Measurements from ENCODE around the gene STUB1. TPM values are rescaled to one million over a fixed set of nuclear protein-coding genes. Genes with fewer than 3 reads are reported as not detected.
A peak's percentile ranks its signal among the peaks of the same experiment; 100 is the strongest.

Gene STUB1
- total RNA-seq, 1 experiment from 2014 or later = 301 TPM

GRCh38 chr16:641326-642188 is 38.7 kb upstream of the STUB1 start, which contains the start of gene MCRIP2:
TSS of gene MCRIP2 (plus strand) at chr16:641828. CDS start at chr16:641992, 164 bp downstream.
- peak; percentile 91 for DNase-seq

GRCh38 chr16:642189-643049 is 37.8 kb upstream of the STUB1 start:
- H3K4me3 ChIP-seq = peak overlapping the region; percentile 63
- no peaks in the 10 kb centered on the region for H3K27me3 ChIP-seq
- H3K9me3 ChIP-seq = no peaks in the 10 kb centered on the region
- peak; percentile 56 for DNase-seq
- H3K36me3 ChIP-seq = peaks cover 25% of the 10 kb centered on the region

More at GRCh38 chr16:641326-642188, 38.7 kb upstream of the STUB1 start, which contains the start of gene MCRIP2:
- peak within 1 kb of the TSS; percentile 63 for H3K4me3 ChIP-seq
- H3K9me3 ChIP-seq = no peaks in the 10 kb centered on the region
- H3K36me3 ChIP-seq = peaks cover 20% of the 10 kb centered on the region
- H3K27me3 ChIP-seq = no peaks in the 10 kb centered on the region

GRCh38 chr16:643050-643368 is 37.2 kb upstream of the STUB1 start:
- H3K4me3 ChIP-seq = peak overlapping the region; percentile 63
- H3K27me3 ChIP-seq = no peaks in the 10 kb centered on the region
- no peak for DNase-seq
- peaks cover 28% of the 10 kb centered on the region for H3K36me3 ChIP-seq
- H3K9me3 ChIP-seq = no peaks in the 10 kb centered on the region

GRCh38 chr16:644556-644955 is 35.7 kb upstream of the STUB1 start:
- Histone ChIP-seq H3K4me3 (no peak overlapping the region), H3K9me3 (no peaks in the 10 kb centered on the region), H3K27me3 (no peaks in the 10 kb centered on the region), H3K36me3 (peaks cover 33% of the 10 kb centered on the region)
- no peak for DNase-seq

GRCh38 chr16:645852-646678 is 34.1 kb upstream of the STUB1 start:
- DNase-seq = no peak
- peaks cover 44% of the 10 kb centered on the region for H3K36me3 ChIP-seq
- H3K27me3 ChIP-seq = no peaks in the 10 kb centered on the region
- no peaks in the 10 kb centered on the region for H3K9me3 ChIP-seq
- no peak overlapping the region for H3K4me3 ChIP-seq

- H3K36me3 ChIP-seq = peaks cover 48% of the 10 kb centered on the region
- no peaks in the 10 kb centered on the region for H3K9me3 ChIP-seq
- no peaks in the 10 kb centered on the region for H3K27me3 ChIP-seq
- H3K4me3 ChIP-seq = no peak overlapping the region
- DNase-seq = no peak
Measured at GRCh38 chr16:646679-647172, 33.5 kb upstream of the STUB1 start.

GRCh38 chr16:647173-647902 is 32.9 kb upstream of the STUB1 start:
- H3K9me3 ChIP-seq = no peaks in the 10 kb centered on the region
- no peak overlapping the region for H3K4me3 ChIP-seq
- no peak for DNase-seq
- H3K36me3 ChIP-seq = peaks cover 54% of the 10 kb centered on the region
- H3K27me3 ChIP-seq = no peaks in the 10 kb centered on the region

- H3K36me3 ChIP-seq = peaks cover 55% of the 10 kb centered on the region
- peak; percentile 67 for DNase-seq
- H3K4me3 ChIP-seq = peak overlapping the region; percentile 66
- H3K9me3 ChIP-seq = no peaks in the 10 kb centered on the region
- no peaks in the 10 kb centered on the region for H3K27me3 ChIP-seq
Measured at GRCh38 chr16:648071-648780, 32.0 kb upstream of the STUB1 start.

GRCh38 chr16:648781-649589 is 31.2 kb upstream of the STUB1 start, which contains the start of gene WDR90:
TSS of gene WDR90 (plus strand) at chr16:649365. CDS start at chr16:649417, 52 bp downstream.
- peak; percentile 97 for DNase-seq
- peak within 1 kb of the TSS; percentile 66 for H3K4me3 ChIP-seq
- no peaks in the 10 kb centered on the region for H3K27me3 ChIP-seq
- peaks cover 59% of the 10 kb centered on the region for H3K36me3 ChIP-seq
- H3K9me3 ChIP-seq = no peaks in the 10 kb centered on the region

- H3K9me3 ChIP-seq = no peaks in the 10 kb centered on the region
- peaks cover 56% of the 10 kb centered on the region for H3K36me3 ChIP-seq
- peak overlapping the region; percentile 66 for H3K4me3 ChIP-seq
- DNase-seq = peak; percentile 56
- H3K27me3 ChIP-seq = no peaks in the 10 kb centered on the region
Measured at GRCh38 chr16:649631-650030, 30.6 kb upstream of the STUB1 start.

GRCh38 chr16:651844-652243 is 28.4 kb upstream of the STUB1 start:
- peaks cover 58% of the 10 kb centered on the region for H3K36me3 ChIP-seq
- H3K9me3 ChIP-seq = no peaks in the 10 kb centered on the region
- DNase-seq = no peak
- H3K4me3 ChIP-seq = no peak overlapping the region
- H3K27me3 ChIP-seq = no peaks in the 10 kb centered on the region

- Histone ChIP-seq H3K36me3 (peaks cover 53% of the 10 kb centered on the region), H3K4me3 (no peak overlapping the region), H3K27me3 (no peaks in the 10 kb centered on the region), H3K9me3 (no peaks in the 10 kb centered on the region)
- DNase-seq = no peak
Measured at GRCh38 chr16:652454-653305, 27.5 kb upstream of the STUB1 start.

- H3K36me3 ChIP-seq = peaks cover 56% of the 10 kb centered on the region
- DNase-seq = no peak
- H3K4me3 ChIP-seq = no peak overlapping the region
- H3K27me3 ChIP-seq = no peaks in the 10 kb centered on the region
- H3K9me3 ChIP-seq = no peaks in the 10 kb centered on the region
Measured at GRCh38 chr16:654034-654433, 26.2 kb upstream of the STUB1 start.

- no peaks in the 10 kb centered on the region for H3K27me3 ChIP-seq
- no peak overlapping the region for H3K4me3 ChIP-seq
- DNase-seq = no peak
- H3K36me3 ChIP-seq = peaks cover 56% of the 10 kb centered on the region
- no peaks in the 10 kb centered on the region for H3K9me3 ChIP-seq
Measured at GRCh38 chr16:657487-657886, 22.7 kb upstream of the STUB1 start.

All from MG63 (cell line).